ENCODE results near the gene MKI67. TPM values are rescaled to one million over a fixed set of nuclear protein-coding genes. Genes with fewer than 3 reads are reported as not detected.

Gene MKI67
- polyA plus RNA-seq, 1 donor (not counting 4 experiments of a cell fraction or from before 2014, with no cell fraction given): 10.4 TPM

DNA sequence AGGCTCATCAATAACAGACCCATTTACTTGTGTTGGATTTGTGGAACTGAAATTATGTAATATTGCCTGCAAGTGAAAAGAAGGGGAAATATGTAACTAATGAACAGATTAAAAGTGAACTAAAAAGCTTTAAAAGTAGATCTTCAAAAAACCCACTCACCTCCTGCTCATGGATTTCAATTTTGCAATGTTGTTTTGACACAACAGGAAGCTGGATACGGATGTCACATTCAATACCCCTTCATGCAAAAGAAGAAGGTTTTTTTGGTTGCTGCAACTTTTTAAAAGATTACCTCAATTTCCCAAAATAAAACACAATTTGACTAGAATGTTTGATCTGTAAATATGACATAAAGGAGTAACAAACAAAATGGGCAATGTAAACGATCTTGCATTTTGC is 3.3 kb downstream of the MKI67 start:
- H3K4me3 ChIP-seq (ENCODE audit: control insufficient read depth in 2 of 3, extremely low read depth in 1 of 3, insufficient read depth in 2 of 3, low read depth in 1 of 3, low read length in 3 of 3): no peak overlapping the region
- dilution Hi-C loops (cut with MboI; ENCODE audit: extremely low pct_ligation_motif_present, low sequenced_read_pairs): no loop called here
- H3K27ac ChIP-seq (ENCODE audit: control insufficient read depth, insufficient read depth, low read length): no peak overlapping the region
- no peak for FAIRE-seq
- H3K9me3 ChIP-seq (ENCODE audit: control insufficient read depth, low read depth, low read length): no peaks in the 10 kb centered on the region
- H2AFZ ChIP-seq (ENCODE audit: control insufficient read depth, low read length): no peak overlapping the region
- no peak overlapping the region for H3K9ac ChIP-seq (ENCODE audit: control insufficient read depth, extremely low read depth, insufficient read depth, low read length)
- H4K20me1 ChIP-seq (ENCODE audit: control insufficient read depth, extremely low read depth, insufficient read depth, low read length): peaks cover 6% of the 10 kb centered on the region
- no peak overlapping the region for H3K4me2 ChIP-seq (ENCODE audit: control insufficient read depth, extremely low read depth, insufficient read depth, low read depth, low read length)
- peaks cover 0 to 14% of the 10 kb centered on the region in 2 experiments for H3K36me3 ChIP-seq (ENCODE audit: control insufficient read depth in 2 of 2, extremely low read depth in 1 of 2, insufficient read depth in 2 of 2, low read length in 2 of 2)
- H3K9me1 ChIP-seq (ENCODE audit: control insufficient read depth, extremely low read depth, insufficient read depth, low read length): no peaks in the 10 kb centered on the region
- no peak for TF ChIP-seq EZH2 (IDR thresholded peaks at IDR 0.05; ENCODE audit: low read length)
- TF ChIP-seq CTCF (optimal IDR thresholded peaks at IDR 0.05 in 1 of 3, IDR thresholded peaks at IDR 0.05 in 1 of 3, conservative IDR thresholded peaks at IDR 0.05 in 1 of 3; ENCODE audit: extremely low read depth in 1 of 3, insufficient read depth in 2 of 3, low read length in 3 of 3): no peak
- H3K4me1 ChIP-seq (ENCODE audit: control insufficient read depth, extremely low read depth, insufficient read depth, low read length): peaks cover 18% of the 10 kb centered on the region
- peaks cover 62% of the 10 kb centered on the region for H3K79me2 ChIP-seq (ENCODE audit: control insufficient read depth, insufficient read depth, low read length)
- no peak for DNase-seq (ENCODE audit: low read depth, low spot score)
- no peaks in the 10 kb centered on the region for H3K27me3 ChIP-seq (ENCODE audit: control insufficient read depth, extremely low read depth, insufficient read depth, low read length)

DNA sequence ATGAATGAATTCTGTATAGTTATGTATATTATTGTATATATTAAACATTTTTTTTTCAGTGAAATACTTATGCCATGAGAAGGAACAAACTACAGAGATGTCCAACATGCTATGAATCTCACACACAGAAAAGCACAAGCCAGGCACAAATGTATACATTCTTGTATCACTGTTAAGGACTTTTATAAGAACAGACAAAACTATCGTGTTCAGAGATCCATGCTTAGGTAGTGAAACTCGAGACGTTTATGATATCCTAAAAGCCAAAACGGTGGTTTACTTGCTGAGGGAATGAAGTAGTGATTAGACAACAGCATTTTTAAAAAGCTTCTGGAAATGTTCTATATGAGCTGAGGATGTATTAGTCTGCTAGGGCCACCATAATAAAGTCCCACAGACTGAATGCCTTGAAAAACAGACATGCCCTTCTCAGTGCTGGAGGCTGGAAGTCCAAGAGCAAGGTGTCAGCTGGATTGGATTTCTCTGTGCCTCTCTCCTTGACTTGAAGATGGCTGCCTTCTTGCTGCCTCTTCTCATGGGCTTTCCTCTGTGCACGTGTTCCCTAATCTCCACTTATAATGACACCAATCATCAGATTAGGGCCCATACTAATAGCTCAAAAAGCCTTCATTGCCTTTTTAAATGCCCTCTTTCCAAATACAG is 4.3 kb downstream of the MKI67 start:
- H3K9me3 ChIP-seq (ENCODE audit: control insufficient read depth, low read depth, low read length): no peaks in the 10 kb centered on the region
- no peaks in the 10 kb centered on the region for H3K9me1 ChIP-seq (ENCODE audit: control insufficient read depth, extremely low read depth, insufficient read depth, low read length)
- no peak overlapping the region for H2AFZ ChIP-seq (ENCODE audit: control insufficient read depth, low read length)
- H3K27ac ChIP-seq (ENCODE audit: control insufficient read depth, insufficient read depth, low read length): no peak overlapping the region
- no peak overlapping the region for H3K4me2 ChIP-seq (ENCODE audit: control insufficient read depth, extremely low read depth, insufficient read depth, low read depth, low read length)
- H3K4me3 ChIP-seq (ENCODE audit: control insufficient read depth in 2 of 3, extremely low read depth in 1 of 3, insufficient read depth in 2 of 3, low read depth in 1 of 3, low read length in 3 of 3): no peak overlapping the region
- no peak for DNase-seq (ENCODE audit: low read depth, low spot score)
- no peak for FAIRE-seq
- H4K20me1 ChIP-seq (ENCODE audit: control insufficient read depth, extremely low read depth, insufficient read depth, low read length): peaks cover 6% of the 10 kb centered on the region
- dilution Hi-C loops (cut with MboI; ENCODE audit: extremely low pct_ligation_motif_present, low sequenced_read_pairs): no loop called here
- no peaks in the 10 kb centered on the region for H3K27me3 ChIP-seq (ENCODE audit: control insufficient read depth, extremely low read depth, insufficient read depth, low read length)
- peaks cover 14% of the 10 kb centered on the region for H3K4me1 ChIP-seq (ENCODE audit: control insufficient read depth, extremely low read depth, insufficient read depth, low read length)
- peaks cover 0 to 17% of the 10 kb centered on the region in 2 experiments for H3K36me3 ChIP-seq (ENCODE audit: control insufficient read depth in 2 of 2, extremely low read depth in 1 of 2, insufficient read depth in 2 of 2, low read length in 2 of 2)
- H3K79me2 ChIP-seq (ENCODE audit: control insufficient read depth, insufficient read depth, low read length): peaks cover 66% of the 10 kb centered on the region
- H3K9ac ChIP-seq (ENCODE audit: control insufficient read depth, extremely low read depth, insufficient read depth, low read length): no peak overlapping the region
- no peak for TF ChIP-seq EZH2 (IDR thresholded peaks at IDR 0.05; ENCODE audit: low read length)
- TF ChIP-seq CTCF (optimal IDR thresholded peaks at IDR 0.05 in 1 of 3, IDR thresholded peaks at IDR 0.05 in 1 of 3, conservative IDR thresholded peaks at IDR 0.05 in 1 of 3; ENCODE audit: extremely low read depth in 1 of 3, insufficient read depth in 2 of 3, low read length in 3 of 3): no peak
